ENCODE data around the gene TRABD2B.

TRABD2B gene

DNA sequence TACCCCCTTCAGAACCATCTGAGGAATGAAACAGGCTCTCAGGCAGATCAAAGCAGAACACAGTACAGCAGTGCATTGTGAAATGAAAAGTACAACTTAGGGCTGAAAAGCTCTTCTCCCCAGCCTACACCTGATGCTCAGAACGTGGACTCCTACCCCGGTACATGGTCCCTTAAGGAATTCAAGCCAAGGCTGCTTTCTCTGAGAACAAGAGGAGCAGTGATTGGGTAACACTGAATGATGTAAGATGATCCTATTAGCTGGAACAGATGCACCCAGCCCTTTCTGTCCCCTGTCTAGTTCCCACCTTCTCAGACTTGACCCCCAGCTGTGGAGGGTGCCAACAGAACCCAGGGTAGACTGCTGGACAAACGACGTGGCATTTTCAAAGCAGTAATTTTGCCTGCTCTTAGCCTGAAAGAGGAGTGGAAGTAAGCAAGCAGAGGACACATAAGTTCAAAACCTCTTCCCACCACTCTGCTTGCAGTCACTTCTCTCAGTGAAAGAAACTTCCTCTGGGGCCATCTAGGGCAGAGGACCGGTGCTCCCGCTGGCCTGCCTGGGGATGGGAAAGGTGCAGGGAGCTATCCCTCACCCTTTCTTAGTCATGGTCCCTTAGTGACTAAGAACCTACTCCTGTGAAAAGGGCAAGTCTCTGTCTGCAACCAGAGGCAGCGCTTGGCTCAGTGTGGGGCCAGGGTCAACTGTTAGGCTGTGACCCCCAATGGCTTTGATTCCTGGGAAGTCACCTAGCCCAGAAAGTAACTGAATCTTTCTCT is 72.7 kb downstream of the TRABD2B start:
- TF ChIP-seq, protein P1, sequence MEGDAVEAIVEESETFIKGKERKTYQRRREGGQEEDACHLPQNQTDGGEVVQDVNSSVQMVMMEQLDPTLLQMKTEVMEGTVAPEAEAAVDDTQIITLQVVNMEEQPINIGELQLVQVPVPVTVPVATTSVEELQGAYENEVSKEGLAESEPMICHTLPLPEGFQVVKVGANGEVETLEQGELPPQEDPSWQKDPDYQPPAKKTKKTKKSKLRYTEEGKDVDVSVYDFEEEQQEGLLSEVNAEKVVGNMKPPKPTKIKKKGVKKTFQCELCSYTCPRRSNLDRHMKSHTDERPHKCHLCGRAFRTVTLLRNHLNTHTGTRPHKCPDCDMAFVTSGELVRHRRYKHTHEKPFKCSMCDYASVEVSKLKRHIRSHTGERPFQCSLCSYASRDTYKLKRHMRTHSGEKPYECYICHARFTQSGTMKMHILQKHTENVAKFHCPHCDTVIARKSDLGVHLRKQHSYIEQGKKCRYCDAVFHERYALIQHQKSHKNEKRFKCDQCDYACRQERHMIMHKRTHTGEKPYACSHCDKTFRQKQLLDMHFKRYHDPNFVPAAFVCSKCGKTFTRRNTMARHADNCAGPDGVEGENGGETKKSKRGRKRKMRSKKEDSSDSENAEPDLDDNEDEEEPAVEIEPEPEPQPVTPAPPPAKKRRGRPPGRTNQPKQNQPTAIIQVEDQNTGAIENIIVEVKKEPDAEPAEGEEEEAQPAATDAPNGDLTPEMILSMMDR (IDR thresholded peaks at IDR 0.05; ENCODE audit: extremely low read depth, missing control alignments), result no peak
- no peak for DNase-seq (ENCODE audit: low spot score)

DNA sequence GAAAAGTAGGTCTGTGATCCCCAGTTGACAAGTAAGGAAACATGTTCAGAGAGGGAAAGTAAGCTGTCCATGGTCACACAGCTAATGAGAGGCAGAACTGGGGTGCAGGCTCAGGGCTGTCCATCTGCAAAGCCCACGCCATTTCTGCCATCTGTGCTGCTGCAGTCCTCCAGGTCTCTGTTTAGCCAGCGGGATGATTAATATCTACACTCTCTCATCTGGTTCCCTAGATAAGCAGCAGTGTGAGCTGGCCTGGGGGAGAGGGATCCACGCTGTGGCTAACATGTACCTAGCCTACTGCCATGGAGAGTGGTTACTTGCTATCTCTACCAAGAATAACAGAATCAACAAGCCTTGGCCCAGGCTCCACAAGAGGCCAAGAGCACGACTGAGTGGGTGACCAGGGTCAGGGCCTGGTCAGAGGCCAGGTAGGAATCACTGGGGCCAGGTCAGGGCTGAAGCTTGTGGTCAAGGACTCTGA is 75.2 kb downstream of the TRABD2B start:
- DNase-seq (ENCODE audit: low spot score), result no peak
- TF ChIP-seq, protein P1 (IDR thresholded peaks at IDR 0.05; ENCODE audit: extremely low read depth, missing control alignments), result no peak

DNA sequence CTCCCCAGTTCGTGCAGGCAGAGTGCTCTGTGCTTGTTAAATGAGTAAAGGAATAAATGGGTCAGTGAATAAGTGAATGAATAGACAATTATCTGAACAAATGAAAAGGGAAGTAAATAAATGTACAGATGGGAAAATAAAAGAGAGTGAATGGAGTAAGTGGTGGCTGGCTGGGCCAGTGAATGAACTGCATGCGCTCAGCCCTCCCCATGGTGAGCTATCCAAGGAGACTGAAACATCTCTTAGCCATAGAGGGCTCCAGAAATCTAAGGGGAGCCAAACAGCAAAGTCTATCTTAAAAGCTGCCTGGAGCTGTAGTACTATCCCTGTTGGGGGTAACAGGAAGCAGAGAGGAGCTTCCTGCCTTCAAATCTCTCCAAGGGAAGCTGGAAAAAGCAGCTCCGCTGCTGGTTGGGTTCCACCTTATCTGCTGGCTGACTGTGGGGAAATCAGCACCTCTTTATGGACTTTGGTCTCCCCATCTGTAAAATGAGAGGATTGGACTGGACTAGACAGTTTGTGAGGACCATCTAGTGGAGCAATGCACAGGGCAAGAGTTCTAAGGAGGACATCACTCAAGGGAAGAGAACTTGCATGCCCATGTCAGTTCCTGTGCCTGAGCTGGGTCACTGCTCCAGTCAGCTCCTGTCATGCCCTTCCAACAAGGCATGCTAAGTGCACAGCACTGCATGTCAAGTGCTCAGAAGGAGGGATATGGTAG is 77.9 kb downstream of the TRABD2B start:
- no peak for DNase-seq (ENCODE audit: low spot score)

GRCh38 chr1:47918257-47918867 is 78.8 kb downstream of the TRABD2B start:
- TF ChIP-seq, protein P1 (IDR thresholded peaks at IDR 0.05; ENCODE audit: extremely low read depth, missing control alignments), result no peak
- DNase-seq (ENCODE audit: low spot score), result no peak

More for the DNA sequence above, 77.9 kb downstream of the TRABD2B start:
- TF ChIP-seq, protein P1 (IDR thresholded peaks at IDR 0.05; ENCODE audit: extremely low read depth, missing control alignments), result no peak

DNA sequence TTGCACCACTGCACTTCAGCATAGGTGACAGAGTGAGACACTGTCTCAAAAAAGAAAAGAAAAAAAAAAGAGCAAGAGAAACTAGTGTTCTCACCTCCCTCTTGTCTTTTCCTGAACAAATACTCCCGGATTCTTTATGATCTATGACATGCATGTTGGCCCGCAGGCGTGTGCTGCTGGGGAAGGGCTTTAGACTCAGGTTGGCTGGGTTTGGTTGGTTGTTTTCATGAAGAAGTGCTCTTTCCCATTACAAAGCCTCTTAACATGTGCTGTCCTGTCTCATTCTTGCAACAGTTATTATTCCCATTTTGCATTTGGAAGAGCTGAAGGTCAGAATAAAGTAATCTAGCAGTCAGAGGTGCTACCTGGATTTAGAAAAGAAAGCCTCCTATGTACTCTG is 79.5 kb downstream of the TRABD2B start:
- DNase-seq (ENCODE audit: low spot score), result no peak
- TF ChIP-seq, protein P1 (IDR thresholded peaks at IDR 0.05; ENCODE audit: extremely low read depth, missing control alignments), result no peak

- TF ChIP-seq, protein P1 (IDR thresholded peaks at IDR 0.05; ENCODE audit: extremely low read depth, missing control alignments), result no peak
- no peak for DNase-seq (ENCODE audit: low spot score)
Observed at GRCh38 chr1:47915677-47916353, 81.4 kb downstream of the TRABD2B start.

Measured in GM20000 (cell line).